HG03280 (cell line): ENCODE data around the gene IDI2.
A peak's percentile ranks its signal among the peaks of the same experiment; 100 is the strongest.
"Not testable (repeated sequence)": the region's sequence is repeated elsewhere in the genome, so short reads cannot be mapped to it uniquely, and the experiment has no call there.

Experiments used
- ATAC-seq: cut with Tn5 transposase; IDR thresholded peaks from one replicate; pipeline ENCODE4 v1.9.1; 2021; ENCODE audit warnings: mild to moderate bottlenecking, moderate library complexity; ENCODE audit not compliant: unreplicated experiment

The IDI2 gene

GRCh38 chr10:1009947-1010346, 15.7 kb downstream of the IDI2 start:
- not testable (repeated sequence) for ATAC-seq

GRCh38 chr10:1009071-1009494, 16.6 kb downstream of the IDI2 start:
- no peak for ATAC-seq

GRCh38 chr10:1007583-1007982, 18.1 kb downstream of the IDI2 start:
- ATAC-seq: no peak

GRCh38 chr10:1006573-1006972, 19.1 kb downstream of the IDI2 start:
- ATAC-seq: no peak

GRCh38 chr10:1003884-1004670, 21.6 kb downstream of the IDI2 start:
- no peak for ATAC-seq

GRCh38 chr10:1002425-1003006, 23.1 kb downstream of the IDI2 start:
- no peak for ATAC-seq

GRCh38 chr10:997266-998022, 28.2 kb downstream of the IDI2 start:
- no peak for ATAC-seq

- ATAC-seq: no peak
These were observed 29.6 kb downstream of the IDI2 start for GRCh38 chr10:996031-996430.

- no peak for ATAC-seq
These were observed 30.1 kb downstream of the IDI2 start for GRCh38 chr10:995559-995926.

GRCh38 chr10:994836-995558, 30.7 kb downstream of the IDI2 start:
- no peak for ATAC-seq

GRCh38 chr10:992871-993270, 32.8 kb downstream of the IDI2 start:
- no peak for ATAC-seq

- ATAC-seq: no peak
These were observed 33.2 kb downstream of the IDI2 start for GRCh38 chr10:992467-992866.

GRCh38 chr10:990808-991207, 34.9 kb downstream of the IDI2 start:
- no peak for ATAC-seq

- no peak for ATAC-seq
These were observed 36.8 kb downstream of the IDI2 start for GRCh38 chr10:988667-989545.

- ATAC-seq: peak; percentile 96
These were observed 37.6 kb downstream of the IDI2 start, which contains the start of gene GTPBP4 for GRCh38 chr10:987870-988666. Gene GTPBP4 (plus strand): TSS chr10:988434. CDS start chr10:988480, 46 bp downstream.

- no peak for ATAC-seq
These were observed 38.1 kb downstream of the IDI2 start for GRCh38 chr10:987620-987869.

- ATAC-seq: no peak
These were observed 38.6 kb downstream of the IDI2 start for GRCh38 chr10:986881-987619.

GRCh38 chr10:986137-986825, 39.4 kb downstream of the IDI2 start:
- ATAC-seq: no peak
